Testis (tissue), 3 donors: ENCODE data around the gene DYNC1I1. TPM values are rescaled to one million over a fixed set of nuclear protein-coding genes. Genes with fewer than 3 reads are reported as not detected.

Experiments used
- DNase-seq: peaks from one replicate; pipeline ENCODE4 v3.0.0-alpha.2; 2019
- H3K27ac ChIP-seq, 2 donors: fragments of 200-600 bp; sonication (generic); one replicate each; pipeline ENCODE4 v1.5.1; 2019
- H3K27me3 ChIP-seq: fragments of 200-600 bp; sonication (generic); one replicate; pipeline ENCODE4 v1.5.1; 2019
- H3K36me3 ChIP-seq: fragments of 200-600 bp; sonication (generic); one replicate; pipeline ENCODE4 v1.5.1; 2017; ENCODE audit warnings: low read depth; ENCODE audit errors: missing control alignments
- H3K4me1 ChIP-seq: fragments of 200-600 bp; sonication (generic); one replicate; pipeline ENCODE4 v1.5.1; 2019
- H3K4me3 ChIP-seq, 2 donors: fragments of 200-600 bp; sonication (generic); one replicate each; pipeline ENCODE4 v1.5.1; 2017 to 2019
- H3K9me3 ChIP-seq: fragments of 200-600 bp; sonication (generic); one replicate; pipeline ENCODE4 v1.5.1; 2017
- POLR2A ChIP-seq: fragments of 450-650 bp; IDR thresholded peaks from one replicate; pipeline ENCODE4 v1.6.1; 2017; ENCODE audit warnings: antibody characterized with exemption, mild to moderate bottlenecking, moderate library complexity
- WGBS, 2 donors: methylation state at CpG; one replicate each; pipeline ENCODE4 v1.1.5; 2018; 5-methylcytosine and 5-hydroxymethylcytosine counted together
- intact Hi-C: fragments of 100-400 bp; cut with DNase I; formaldehyde crosslinking; loops from one replicate; pipeline ENCODE4 v1.15.1; 2023; ENCODE audit warnings: low total_unique reads
- polyA plus RNA-seq: library from polyadenylated mRNA; stranded (reverse); fragments of 350-450 nt; fragmentation: Illumina TruSeq; extraction: RNeasy Lipid Tissue Mini Kit (QIAGEN cat#74804); gene quantifications from one replicate; pipeline ENCODE4 v1.2.3, GENCODE V29; 2014; ENCODE audit warnings: low read depth, low replicate concordance; ENCODE audit not compliant: insufficient read depth
- total RNA-seq, 2 donors: library from RNA; depleted of rRNA; stranded (reverse); fragments of >200 nt; gene quantifications; one replicate each; pipeline ENCODE4 v1.2.3, GENCODE V29; 2016
- TF ChIP-seq, protein P1 (sequence below), 3 experiments: fragments of 450-650 bp in 2 of 3; fragments of 200-600 bp in 1 of 3; sonication (generic) in 1 of 3; IDR thresholded peaks; one replicate each; pipeline ENCODE4 v1.5.1; 2016 to 2019; ENCODE audit warnings: antibody characterized with exemption in 3 of 3, mild to moderate bottlenecking in 2 of 3, moderate library complexity in 1 of 3

The DYNC1I1 gene
- total and polyA plus RNA-seq, 3 donors from 2014 or later = 3.7 to 7.1 (median 5.0) TPM

DNA sequence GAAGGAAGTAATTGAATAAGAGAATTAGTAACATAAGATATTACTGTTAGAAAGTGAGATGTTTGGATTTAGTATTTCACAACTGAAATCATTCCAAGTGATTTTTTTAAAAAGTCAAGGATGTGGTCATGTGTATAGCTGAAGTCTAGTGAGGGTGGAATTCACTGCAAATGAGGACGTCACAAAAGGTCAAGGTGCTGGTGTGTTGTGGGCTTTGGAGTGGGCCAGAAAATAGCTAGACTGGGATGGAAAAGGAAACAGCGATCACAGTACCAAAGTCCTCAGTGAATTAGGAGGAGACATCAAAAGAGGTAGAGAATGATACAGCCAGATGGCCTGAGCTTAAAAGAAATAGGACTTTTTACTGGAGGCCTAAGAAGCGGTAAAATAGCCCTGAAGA lies 272.8 kb downstream of the DYNC1I1 start:
- intact Hi-C loops = no loop called here

GRCh38 chr7:96045919-96046318 lies 273.6 kb downstream of the DYNC1I1 start:
- H3K27ac ChIP-seq = no peak overlapping the region
- H3K4me1 ChIP-seq = no peaks in the 10 kb centered on the region
- no peak for DNase-seq
- no peaks in the 10 kb centered on the region for H3K27me3 ChIP-seq
- no peaks in the 10 kb centered on the region for H3K36me3 ChIP-seq
- WGBS, 2 donors = 79 to 80% methylated on average over 4 of the region's 4 CpGs
- TF ChIP-seq, protein P1, sequence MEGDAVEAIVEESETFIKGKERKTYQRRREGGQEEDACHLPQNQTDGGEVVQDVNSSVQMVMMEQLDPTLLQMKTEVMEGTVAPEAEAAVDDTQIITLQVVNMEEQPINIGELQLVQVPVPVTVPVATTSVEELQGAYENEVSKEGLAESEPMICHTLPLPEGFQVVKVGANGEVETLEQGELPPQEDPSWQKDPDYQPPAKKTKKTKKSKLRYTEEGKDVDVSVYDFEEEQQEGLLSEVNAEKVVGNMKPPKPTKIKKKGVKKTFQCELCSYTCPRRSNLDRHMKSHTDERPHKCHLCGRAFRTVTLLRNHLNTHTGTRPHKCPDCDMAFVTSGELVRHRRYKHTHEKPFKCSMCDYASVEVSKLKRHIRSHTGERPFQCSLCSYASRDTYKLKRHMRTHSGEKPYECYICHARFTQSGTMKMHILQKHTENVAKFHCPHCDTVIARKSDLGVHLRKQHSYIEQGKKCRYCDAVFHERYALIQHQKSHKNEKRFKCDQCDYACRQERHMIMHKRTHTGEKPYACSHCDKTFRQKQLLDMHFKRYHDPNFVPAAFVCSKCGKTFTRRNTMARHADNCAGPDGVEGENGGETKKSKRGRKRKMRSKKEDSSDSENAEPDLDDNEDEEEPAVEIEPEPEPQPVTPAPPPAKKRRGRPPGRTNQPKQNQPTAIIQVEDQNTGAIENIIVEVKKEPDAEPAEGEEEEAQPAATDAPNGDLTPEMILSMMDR (IDR thresholded peaks at IDR 0.05) = no peak
- TF ChIP-seq POLR2A = no peak
- no peaks in the 10 kb centered on the region for H3K9me3 ChIP-seq
- H3K4me3 ChIP-seq = no peak overlapping the region
- intact Hi-C loops = no loop called here

More for the DNA sequence above, 272.8 kb downstream of the DYNC1I1 start:
- Histone ChIP-seq H3K36me3 (no peaks in the 10 kb centered on the region), H3K27me3 (no peaks in the 10 kb centered on the region), H3K27ac (no peak overlapping the region), H3K9me3 (no peaks in the 10 kb centered on the region), H3K4me3 (no peak overlapping the region), H3K4me1 (no peaks in the 10 kb centered on the region)
- TF ChIP-seq, protein P1 (IDR thresholded peaks at IDR 0.05) = no peak
- no peak for TF ChIP-seq POLR2A
- DNase-seq = peak; percentile 19
- 58 to 75% methylated on average over 3 of the region's 3 CpGs for WGBS, 2 donors

- TF ChIP-seq POLR2A = no peak
- TF ChIP-seq, protein P1 (IDR thresholded peaks at IDR 0.05) = no peak
- Histone ChIP-seq H3K36me3 (no peaks in the 10 kb centered on the region), H3K9me3 (no peaks in the 10 kb centered on the region), H3K27me3 (no peaks in the 10 kb centered on the region), H3K4me1 (no peaks in the 10 kb centered on the region), H3K4me3 (no peak overlapping the region), H3K27ac (no peak overlapping the region)
- no peak for DNase-seq
- intact Hi-C loops = no loop called here
Observed at GRCh38 chr7:96052289-96052688, 279.9 kb downstream of the DYNC1I1 start.

DNA sequence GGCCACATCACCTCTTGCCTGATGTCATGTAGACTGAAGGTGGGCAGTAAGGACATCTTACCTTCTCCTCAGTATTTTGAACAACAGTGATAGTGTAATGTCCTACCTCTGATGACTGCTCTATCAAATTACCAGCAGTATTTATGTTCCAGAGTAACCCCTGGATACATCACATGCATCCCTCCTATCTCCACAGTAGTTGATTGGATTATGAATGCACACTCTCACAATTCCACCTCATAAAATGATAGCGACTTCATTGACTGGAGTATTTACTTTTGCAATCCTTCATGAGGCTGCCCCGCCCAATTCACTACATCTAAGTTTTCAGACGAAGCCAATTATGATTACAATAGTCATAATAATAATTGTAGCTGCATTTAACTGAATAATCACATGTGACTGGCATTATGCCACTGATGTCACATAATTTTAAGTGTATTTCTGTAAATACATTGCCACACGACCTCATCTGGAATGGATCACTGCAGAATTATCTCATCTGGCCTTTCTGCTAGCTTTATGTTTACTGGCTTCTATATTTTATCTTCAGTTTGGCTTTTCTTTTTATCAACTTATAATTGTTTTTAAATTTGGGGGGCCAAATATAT lies 280.6 kb downstream of the DYNC1I1 start:
- H3K36me3 ChIP-seq = no peaks in the 10 kb centered on the region
- H3K4me3 ChIP-seq = no peak overlapping the region
- no peak for DNase-seq
- no peaks in the 10 kb centered on the region for H3K9me3 ChIP-seq
- WGBS, 2 donors = 80 to 87% methylated on average over 4 of the region's 4 CpGs
- no peak overlapping the region for H3K27ac ChIP-seq
- H3K27me3 ChIP-seq = no peaks in the 10 kb centered on the region
- intact Hi-C loops = no loop called here
- no peak for TF ChIP-seq POLR2A
- TF ChIP-seq, protein P1 (IDR thresholded peaks at IDR 0.05) = no peak
- H3K4me1 ChIP-seq = no peaks in the 10 kb centered on the region

DNA sequence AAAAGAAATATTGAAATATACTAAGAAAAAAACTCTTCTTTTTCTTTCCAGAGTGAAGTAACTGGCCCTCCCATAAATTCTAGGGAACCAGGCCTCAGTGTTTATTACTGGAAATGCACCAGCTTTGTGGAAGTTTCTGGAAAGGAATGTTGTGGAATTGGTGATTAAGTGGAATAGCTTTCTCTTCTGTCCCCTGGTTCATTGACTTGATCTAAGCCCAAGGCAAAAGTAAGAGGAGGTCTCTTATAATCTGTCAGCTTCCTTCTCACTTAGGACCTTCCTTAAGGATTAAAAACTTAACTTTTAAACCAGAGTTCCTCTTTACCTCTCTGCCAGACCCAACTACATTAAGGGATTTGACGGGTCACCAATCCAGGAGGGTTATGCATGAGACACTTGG lies 283.4 kb downstream of the DYNC1I1 start:
- H3K4me1 ChIP-seq = no peaks in the 10 kb centered on the region
- intact Hi-C loops = no loop called here

More for the DNA sequence above, 283.4 kb downstream of the DYNC1I1 start:
- Histone ChIP-seq H3K36me3 (no peaks in the 10 kb centered on the region), H3K9me3 (no peaks in the 10 kb centered on the region), H3K4me3 (no peak overlapping the region), H3K27me3 (no peaks in the 10 kb centered on the region), H3K27ac (no peak overlapping the region)
- no peak for DNase-seq
- 87 to 89% methylated on average over 1 of the region's 1 CpG for WGBS, 2 donors
- TF ChIP-seq, protein P1 (IDR thresholded peaks at IDR 0.05) = no peak
- TF ChIP-seq POLR2A = no peak
